Fibroblast of upper back skin (primary cell): Measurements from ENCODE around the gene WDR70.
"Not testable (repeated sequence)": the region's sequence is repeated elsewhere in the genome, so short reads cannot be mapped to it uniquely, and the experiment has no call there.

ENCODE experiments used
- DNase-seq: peaks from one replicate; pipeline ENCODE4 v3.0.0-alpha.2; 2013

The WDR70 gene

GRCh38 chr5:37575541-37576489, 196.7 kb downstream of the WDR70 start:
- no peak for DNase-seq

- DNase-seq, result no peak
Measured at GRCh38 chr5:37576552-37576951, 197.4 kb downstream of the WDR70 start.

- no peak for DNase-seq
Measured at GRCh38 chr5:37578176-37578575, 199.1 kb downstream of the WDR70 start.

GRCh38 chr5:37580106-37580505, 201.0 kb downstream of the WDR70 start:
- no peak for DNase-seq

- DNase-seq, result no peak
Measured at GRCh38 chr5:37582202-37582601, 203.1 kb downstream of the WDR70 start.

GRCh38 chr5:37593292-37593691, 214.2 kb downstream of the WDR70 start:
- DNase-seq, result not testable (repeated sequence)

- DNase-seq, result not testable (repeated sequence)
Measured at GRCh38 chr5:37594864-37595263, 215.7 kb downstream of the WDR70 start.

GRCh38 chr5:37598733-37599132, 219.6 kb downstream of the WDR70 start:
- no peak for DNase-seq

GRCh38 chr5:37601163-37601562, 222.0 kb downstream of the WDR70 start:
- DNase-seq, result no peak

- DNase-seq, result no peak
Measured at GRCh38 chr5:37603072-37603471, 224.0 kb downstream of the WDR70 start.

GRCh38 chr5:37604290-37604689, 225.2 kb downstream of the WDR70 start:
- DNase-seq, result no peak

- DNase-seq, result no peak
Measured at GRCh38 chr5:37606148-37606547, 227.0 kb downstream of the WDR70 start.

- DNase-seq, result no peak
Measured at GRCh38 chr5:37606632-37607248, 227.6 kb downstream of the WDR70 start.

- DNase-seq, result peak; percentile 94
Measured at GRCh38 chr5:37615184-37615583, 236.1 kb downstream of the WDR70 start.

- peak; percentile 79 for DNase-seq
Measured at GRCh38 chr5:37619353-37619752, 240.2 kb downstream of the WDR70 start.

- DNase-seq, result not testable (repeated sequence)
Measured at GRCh38 chr5:37622354-37622753, 243.2 kb downstream of the WDR70 start.

- DNase-seq, result no peak
Measured at GRCh38 chr5:37626266-37626665, 247.1 kb downstream of the WDR70 start.

- DNase-seq, result no peak
Measured at GRCh38 chr5:37628876-37629275, 249.8 kb downstream of the WDR70 start.

- DNase-seq, result no peak
Measured at GRCh38 chr5:37631939-37632338, 252.8 kb downstream of the WDR70 start.

GRCh38 chr5:37637165-37637845, 258.2 kb downstream of the WDR70 start:
- DNase-seq, result peak; percentile 60

- no peak for DNase-seq
Measured at GRCh38 chr5:37638897-37639296, 259.8 kb downstream of the WDR70 start.

GRCh38 chr5:37640088-37640487, 261.0 kb downstream of the WDR70 start:
- DNase-seq, result peak; percentile 42

GRCh38 chr5:37641933-37642332, 262.8 kb downstream of the WDR70 start:
- no peak for DNase-seq

- no peak for DNase-seq
Measured at GRCh38 chr5:37645707-37646106, 266.6 kb downstream of the WDR70 start.
